ENCODE data around the gene CT45A8. TPM values are rescaled to one million over a fixed set of nuclear protein-coding genes. Genes with fewer than 3 reads are reported as not detected.
"Not testable (repeated sequence)": the region's sequence is repeated elsewhere in the genome, so short reads cannot be mapped to it uniquely, and the experiment has no call there.

The CT45A8 gene, protein sequence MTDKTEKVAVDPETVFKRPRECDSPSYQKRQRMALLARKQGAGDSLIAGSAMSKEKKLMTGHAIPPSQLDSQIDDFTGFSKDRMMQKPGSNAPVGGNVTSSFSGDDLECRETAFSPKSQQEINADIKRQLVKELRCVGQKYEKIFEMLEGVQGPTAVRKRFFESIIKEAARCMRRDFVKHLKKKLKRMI
- not detected for polyA plus RNA-seq (2013, experiment 1 of 2)
- not detected for polyA plus RNA-seq (2013, experiment 2 of 2)

GRCh38 chrX:135854438-135854837 is at the start of gene CT45A8:
TSS of gene CT45A8 (minus strand) at chrX:135854538. CDS start at chrX:135850783, 3,755 bp downstream.
- H3K9me3 ChIP-seq (replicated peaks in 1 of 2; ENCODE audit: control insufficient read depth in 2 of 2, insufficient read depth in 1 of 2, low read depth in 1 of 2, low read length in 2 of 2); H2BK120ac ChIP-seq (ENCODE audit: low read depth, low read length); H3K36me3 ChIP-seq (replicated peaks in 1 of 2; ENCODE audit: control insufficient read depth in 2 of 2, insufficient read depth in 2 of 2, low read length in 2 of 2); H3K27me3 ChIP-seq (ENCODE audit: control insufficient read depth in 3 of 3, insufficient read depth in 3 of 3, low read depth in 1 of 3, low read length in 3 of 3); H3K79me1 ChIP-seq (ENCODE audit: low read depth, low read length); DNase-seq (ENCODE audit: low spot score); H4K8ac ChIP-seq (ENCODE audit: low read depth, low read length); H4K91ac ChIP-seq (ENCODE audit: low read depth, low read length, poor library complexity); H2BK15ac ChIP-seq (ENCODE audit: low read length); H3K9ac ChIP-seq (ENCODE audit: low read depth, low read length, poor library complexity); H2BK5ac ChIP-seq (ENCODE audit: low read length); H3K14ac ChIP-seq (ENCODE audit: low read length); H3K23ac ChIP-seq (ENCODE audit: low read depth, low read length, poor library complexity); H2BK12ac ChIP-seq (ENCODE audit: low read length); H3K4ac ChIP-seq (ENCODE audit: low read length); H3K4me1 ChIP-seq (ENCODE audit: control insufficient read depth in 2 of 2, insufficient read depth in 1 of 2, low read depth in 1 of 2, low read length in 2 of 2); H2AK5ac ChIP-seq (ENCODE audit: low read depth, low read length); H3K4me3 ChIP-seq (ENCODE audit: low read length in 2 of 2); H2AFZ ChIP-seq (ENCODE audit: low read length); H3K4me2 ChIP-seq (ENCODE audit: insufficient read depth, low read length, poor library complexity, severe bottlenecking); H3K18ac ChIP-seq (ENCODE audit: low read length); H3K27ac ChIP-seq (replicated peaks; ENCODE audit: low read length): not testable (repeated sequence)
- WGBS, 2 donors (ENCODE audit: extremely low coverage in 2 of 2, insufficient read length in 2 of 2, insufficient replicate concordance in 1 of 2) = no CpG with 5 or more reads among the region's 17 CpGs

GRCh38 chrX:135893294-135893817 is 39.0 kb upstream of the CT45A8 start, which contains the start of the genes CT45A10 and SAGE1:
TSS of gene CT45A10 (minus strand) at chrX:135893444. CDS start at chrX:135885344, 8,100 bp downstream.
TSS of gene SAGE1 (plus strand) at chrX:135893716. CDS start at chrX:135896243, 2,527 bp downstream.
- no peaks in the 10 kb centered on the region for H3K79me1 ChIP-seq (ENCODE audit: low read depth, low read length)
- no peak within 1 kb of the TSS for H2BK15ac ChIP-seq (ENCODE audit: low read length)
- no peaks in the 10 kb centered on the region for H3K27me3 ChIP-seq (ENCODE audit: control insufficient read depth in 3 of 3, insufficient read depth in 3 of 3, low read depth in 1 of 3, low read length in 3 of 3)
- no peak within 1 kb of the TSS for H2BK12ac ChIP-seq (ENCODE audit: low read length)
- H4K91ac ChIP-seq (ENCODE audit: low read depth, low read length, poor library complexity) = no peak within 1 kb of the TSS
- H3K4ac ChIP-seq (ENCODE audit: low read length) = no peak within 1 kb of the TSS
- no peaks in the 10 kb centered on the region for H3K36me3 ChIP-seq (replicated peaks in 1 of 2; ENCODE audit: control insufficient read depth in 2 of 2, insufficient read depth in 2 of 2, low read length in 2 of 2)
- no peak within 1 kb of the TSS for H2BK5ac ChIP-seq (ENCODE audit: low read length)
- H3K14ac ChIP-seq (ENCODE audit: low read length) = no peak within 1 kb of the TSS
- no peak within 1 kb of the TSS for H3K27ac ChIP-seq (replicated peaks; ENCODE audit: low read length)
- H3K4me3 ChIP-seq (ENCODE audit: low read length in 2 of 2) = no peak within 1 kb of the TSS
- H3K9me3 ChIP-seq (replicated peaks in 1 of 2; ENCODE audit: control insufficient read depth in 2 of 2, insufficient read depth in 1 of 2, low read depth in 1 of 2, low read length in 2 of 2) = no peaks in the 10 kb centered on the region
- H3K18ac ChIP-seq (ENCODE audit: low read length) = no peak within 1 kb of the TSS
- WGBS, 2 donors (ENCODE audit: extremely low coverage in 2 of 2, insufficient read length in 2 of 2, insufficient replicate concordance in 1 of 2) = no CpG with 5 or more reads among the region's 22 CpGs
- no peak for DNase-seq (ENCODE audit: low spot score)
- H3K4me2 ChIP-seq (ENCODE audit: insufficient read depth, low read length, poor library complexity, severe bottlenecking) = no peak within 1 kb of the TSS
- H3K4me1 ChIP-seq (ENCODE audit: control insufficient read depth in 2 of 2, insufficient read depth in 1 of 2, low read depth in 1 of 2, low read length in 2 of 2) = no peaks in the 10 kb centered on the region
- no peak within 1 kb of the TSS for H4K8ac ChIP-seq (ENCODE audit: low read depth, low read length)
- no peak within 1 kb of the TSS for H3K9ac ChIP-seq (ENCODE audit: low read depth, low read length, poor library complexity)
- no peak within 1 kb of the TSS for H2BK120ac ChIP-seq (ENCODE audit: low read depth, low read length)
- no peak within 1 kb of the TSS for H2AFZ ChIP-seq (ENCODE audit: low read length)
- no peak within 1 kb of the TSS for H3K23ac ChIP-seq (ENCODE audit: low read depth, low read length, poor library complexity)
- H2AK5ac ChIP-seq (ENCODE audit: low read depth, low read length) = no peak within 1 kb of the TSS

GRCh38 chrX:135892781-135893180 is 38.4 kb upstream of the CT45A8 start:
- Histone ChIP-seq H3K18ac (ENCODE audit: low read length) (no peak overlapping the region), H3K27me3 (ENCODE audit: control insufficient read depth in 3 of 3, insufficient read depth in 3 of 3, low read depth in 1 of 3, low read length in 3 of 3) (no peaks in the 10 kb centered on the region), H3K14ac (ENCODE audit: low read length) (no peak overlapping the region), H3K9ac (ENCODE audit: low read depth, low read length, poor library complexity) (no peak overlapping the region), H2AFZ (ENCODE audit: low read length) (no peak overlapping the region), H3K4ac (ENCODE audit: low read length) (no peak overlapping the region), H3K4me2 (ENCODE audit: insufficient read depth, low read length, poor library complexity, severe bottlenecking) (no peak overlapping the region), H4K8ac (ENCODE audit: low read depth, low read length) (no peak overlapping the region), H2BK5ac (ENCODE audit: low read length) (no peak overlapping the region), H3K4me3 (ENCODE audit: low read length in 2 of 2) (no peak overlapping the region), H3K9me3 (replicated peaks in 1 of 2; ENCODE audit: control insufficient read depth in 2 of 2, insufficient read depth in 1 of 2, low read depth in 1 of 2, low read length in 2 of 2) (no peaks in the 10 kb centered on the region), H3K27ac (replicated peaks; ENCODE audit: low read length) (no peak overlapping the region), H2BK12ac (ENCODE audit: low read length) (no peak overlapping the region), H3K79me1 (ENCODE audit: low read depth, low read length) (no peaks in the 10 kb centered on the region), H2AK5ac (ENCODE audit: low read depth, low read length) (no peak overlapping the region), H4K91ac (ENCODE audit: low read depth, low read length, poor library complexity) (no peak overlapping the region), H2BK15ac (ENCODE audit: low read length) (no peak overlapping the region), H3K4me1 (ENCODE audit: control insufficient read depth in 2 of 2, insufficient read depth in 1 of 2, low read depth in 1 of 2, low read length in 2 of 2) (no peaks in the 10 kb centered on the region), H3K23ac (ENCODE audit: low read depth, low read length, poor library complexity) (no peak overlapping the region), H2BK120ac (ENCODE audit: low read depth, low read length) (no peak overlapping the region), H3K36me3 (replicated peaks in 1 of 2; ENCODE audit: control insufficient read depth in 2 of 2, insufficient read depth in 2 of 2, low read length in 2 of 2) (no peaks in the 10 kb centered on the region)
- no CpG with 5 or more reads among the region's 11 CpGs for WGBS, 2 donors (ENCODE audit: extremely low coverage in 2 of 2, insufficient read length in 2 of 2, insufficient replicate concordance in 1 of 2)
- no peak for DNase-seq (ENCODE audit: low spot score)

- Histone ChIP-seq H3K9me3 (replicated peaks in 1 of 2; ENCODE audit: control insufficient read depth in 2 of 2, insufficient read depth in 1 of 2, low read depth in 1 of 2, low read length in 2 of 2) (no peaks in the 10 kb centered on the region), H3K23ac (ENCODE audit: low read depth, low read length, poor library complexity) (no peak overlapping the region)
Observed at GRCh38 chrX:135890087-135890585, 35.8 kb upstream of the CT45A8 start.

More at GRCh38 chrX:135890087-135890585, 35.8 kb upstream of the CT45A8 start:
- Histone ChIP-seq H3K4me1 (ENCODE audit: control insufficient read depth in 2 of 2, insufficient read depth in 1 of 2, low read depth in 1 of 2, low read length in 2 of 2) (no peaks in the 10 kb centered on the region), H2BK5ac (ENCODE audit: low read length) (no peak overlapping the region), H3K4me3 (ENCODE audit: low read length in 2 of 2) (no peak overlapping the region), H3K27ac (replicated peaks; ENCODE audit: low read length) (no peak overlapping the region), H2AK5ac (ENCODE audit: low read depth, low read length) (no peak overlapping the region), H4K91ac (ENCODE audit: low read depth, low read length, poor library complexity) (no peak overlapping the region), H3K18ac (ENCODE audit: low read length) (no peak overlapping the region), H3K79me1 (ENCODE audit: low read depth, low read length) (no peaks in the 10 kb centered on the region), H3K36me3 (replicated peaks in 1 of 2; ENCODE audit: control insufficient read depth in 2 of 2, insufficient read depth in 2 of 2, low read length in 2 of 2) (no peaks in the 10 kb centered on the region), H2BK12ac (ENCODE audit: low read length) (no peak overlapping the region), H2BK120ac (ENCODE audit: low read depth, low read length) (no peak overlapping the region), H3K9ac (ENCODE audit: low read depth, low read length, poor library complexity) (no peak overlapping the region), H2BK15ac (ENCODE audit: low read length) (no peak overlapping the region), H3K27me3 (ENCODE audit: control insufficient read depth in 3 of 3, insufficient read depth in 3 of 3, low read depth in 1 of 3, low read length in 3 of 3) (no peaks in the 10 kb centered on the region), H3K14ac (ENCODE audit: low read length) (no peak overlapping the region), H4K8ac (ENCODE audit: low read depth, low read length) (no peak overlapping the region), H3K4ac (ENCODE audit: low read length) (no peak overlapping the region), H2AFZ (ENCODE audit: low read length) (no peak overlapping the region), H3K4me2 (ENCODE audit: insufficient read depth, low read length, poor library complexity, severe bottlenecking) (no peak overlapping the region)
- DNase-seq (ENCODE audit: low spot score) = no peak
- WGBS, 2 donors (ENCODE audit: extremely low coverage in 2 of 2, insufficient read length in 2 of 2, insufficient replicate concordance in 1 of 2) = no CpG with 5 or more reads among the region's 14 CpGs
